Fibroblast of pulmonary artery (primary cell): ENCODE results near the gene ADGRG2.

Experiments used
- DNase-seq: peaks from one replicate; pipeline ENCODE4 v3.0.0-alpha.2; 2010; ENCODE audit warnings: low read depth
- H3K4me3 ChIP-seq: replicated peaks from 2 replicates; pipeline ENCODE4 v1.5.1; 2011; ENCODE audit warnings: low read depth, mild to moderate bottlenecking, control low read depth, low read length, moderate library complexity
- CTCF ChIP-seq: IDR thresholded peaks from 2 replicates; pipeline ENCODE4 v1.5.1; 2011; ENCODE audit warnings: mild to moderate bottlenecking, control low read depth, low read length, inconsistent platforms; ENCODE audit errors: missing control alignments

Gene ADGRG2

DNA sequence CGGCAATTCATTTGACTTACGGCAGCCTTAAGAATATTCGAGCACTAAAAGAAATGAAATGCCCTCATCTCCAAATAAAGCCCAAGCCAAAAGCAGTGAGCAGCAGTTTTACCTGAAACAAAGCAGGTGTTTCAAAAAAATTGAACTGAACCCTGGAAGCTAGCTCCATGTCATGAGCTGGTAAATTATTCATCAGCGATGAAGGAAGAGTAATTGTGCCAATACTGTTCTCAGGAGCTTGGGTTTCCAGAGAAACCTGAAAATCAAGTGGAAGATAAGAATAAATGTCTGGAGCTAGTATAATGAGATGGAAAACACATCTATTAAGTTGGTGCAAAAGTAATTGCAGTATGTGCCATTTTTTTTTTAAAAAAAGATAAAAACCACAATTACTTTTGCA is 114.4 kb downstream of the ADGRG2 start:
- no peak for TF ChIP-seq CTCF
- H3K4me3 ChIP-seq = no peak overlapping the region
- DNase-seq = no peak

DNA sequence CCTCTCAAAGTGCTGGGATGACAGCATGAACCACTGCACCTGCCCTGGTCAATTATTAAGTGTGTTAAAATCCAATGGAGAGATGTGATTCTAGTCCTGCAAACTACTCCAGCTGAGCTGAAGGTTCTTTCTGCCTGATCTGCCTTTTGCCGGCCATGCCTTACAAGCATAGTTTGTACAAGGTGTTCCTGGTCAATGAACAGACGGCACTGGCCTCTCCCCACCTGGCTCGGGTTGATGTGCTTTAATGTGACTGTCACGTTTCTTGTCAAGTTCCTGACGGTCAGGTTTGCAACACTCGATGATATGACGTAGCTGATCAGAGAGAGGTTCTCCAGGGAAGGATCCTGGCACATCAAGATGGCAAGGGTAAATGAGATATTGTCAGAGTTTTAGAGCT is 115.3 kb downstream of the ADGRG2 start:
- no peak for DNase-seq
- no peak for TF ChIP-seq CTCF
- H3K4me3 ChIP-seq = no peak overlapping the region

DNA sequence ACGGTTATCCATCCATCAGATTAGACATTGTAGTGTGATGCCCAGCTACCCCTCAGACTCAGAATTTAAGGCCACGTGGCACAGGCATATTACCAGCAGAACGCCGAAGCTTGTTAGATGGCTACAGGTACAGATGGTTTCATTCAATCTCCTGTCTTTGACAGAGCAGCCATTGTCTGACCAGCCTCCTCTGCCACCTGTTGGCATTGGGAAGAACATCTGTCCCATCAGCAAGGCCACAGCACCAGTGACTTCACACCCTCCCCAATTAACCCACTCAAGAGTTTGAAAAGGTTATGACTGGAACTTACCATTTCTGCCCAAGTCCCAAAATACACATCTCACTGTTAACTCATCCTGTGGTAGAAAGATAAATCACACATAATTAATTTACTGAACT is 116.4 kb downstream of the ADGRG2 start:
- TF ChIP-seq CTCF = no peak
- no peak overlapping the region for H3K4me3 ChIP-seq
- no peak for DNase-seq

DNA sequence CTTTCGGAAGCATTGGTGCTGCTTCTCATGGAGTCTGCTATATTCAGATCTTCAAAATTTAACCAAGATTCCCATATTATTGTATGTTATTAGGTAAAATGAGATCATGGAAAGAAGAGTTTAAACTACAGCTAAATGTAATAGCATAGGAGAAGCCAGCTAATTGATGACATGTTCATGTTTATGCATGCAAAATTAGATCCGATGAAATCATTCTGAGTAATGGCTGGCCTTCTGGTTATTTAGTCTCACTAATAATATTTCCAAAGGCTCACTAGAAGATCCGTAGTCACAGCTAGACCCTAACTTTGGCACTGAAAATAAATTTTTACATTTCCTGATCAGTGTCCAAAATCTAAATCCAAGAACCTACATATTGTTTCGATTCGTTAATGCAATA is 118.5 kb downstream of the ADGRG2 start:
- no peak for DNase-seq
- no peak overlapping the region for H3K4me3 ChIP-seq
- no peak for TF ChIP-seq CTCF

GRCh38 chrX:18998653-18999052 is 123.6 kb downstream of the ADGRG2 start:
- no peak for DNase-seq
- no peak overlapping the region for H3K4me3 ChIP-seq
- TF ChIP-seq CTCF = no peak

GRCh38 chrX:18997916-18998315 is 124.4 kb downstream of the ADGRG2 start:
- DNase-seq = no peak
- no peak for TF ChIP-seq CTCF

DNA sequence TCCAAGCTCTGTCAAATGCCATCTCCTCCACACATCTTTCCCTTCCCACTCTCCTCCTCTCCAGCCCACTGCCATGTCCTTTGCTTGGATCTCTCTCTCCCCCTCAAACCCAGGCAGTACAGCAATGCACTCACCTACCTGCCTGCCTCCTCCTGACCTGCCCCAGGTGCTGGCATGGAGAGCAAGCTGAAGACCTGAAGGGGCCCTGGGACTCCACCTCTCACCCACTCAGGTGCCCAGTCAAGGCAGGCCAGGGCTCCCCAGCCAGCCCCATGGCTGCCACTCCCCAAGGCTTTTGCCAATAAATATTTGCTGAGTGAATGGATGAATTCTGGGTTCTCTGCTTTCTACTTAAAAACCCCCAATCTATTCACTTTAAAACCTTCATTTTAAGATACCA is 125.7 kb downstream of the ADGRG2 start:
- no peak for DNase-seq
- H3K4me3 ChIP-seq = no peak overlapping the region
- no peak for TF ChIP-seq CTCF

More at GRCh38 chrX:18997916-18998315, 124.4 kb downstream of the ADGRG2 start:
- H3K4me3 ChIP-seq = no peak overlapping the region
